IPS-NIHi7 (cell line): ENCODE data around the gene FMO5.
"Not testable (repeated sequence)": the region's sequence is repeated elsewhere in the genome, so short reads cannot be mapped to it uniquely, and the experiment has no call there.

ENCODE experiments used
- DNase-seq: peaks from one replicate; pipeline ENCODE4 v3.0.0; 2012; ENCODE audit warnings: mixed read lengths; ENCODE audit errors: extremely low spot score

FMO5 gene

GRCh38 chr1:147240131-147240721, 15.1 kb upstream of the FMO5 start:
- DNase-seq, result not testable (repeated sequence)

GRCh38 chr1:147238925-147239820, 14.0 kb upstream of the FMO5 start:
- DNase-seq, result no peak

- no peak for DNase-seq
Measured at GRCh38 chr1:147238053-147238902, 13.1 kb upstream of the FMO5 start.

GRCh38 chr1:147236959-147237791, 12.0 kb upstream of the FMO5 start:
- no peak for DNase-seq

GRCh38 chr1:147236448-147236847, 11.3 kb upstream of the FMO5 start:
- DNase-seq, result no peak

GRCh38 chr1:147235822-147236221, 10.7 kb upstream of the FMO5 start:
- no peak for DNase-seq

GRCh38 chr1:147233903-147234302, 8.8 kb upstream of the FMO5 start:
- DNase-seq, result not testable (repeated sequence)

- not testable (repeated sequence) for DNase-seq
Measured at GRCh38 chr1:147231032-147231431, 5.9 kb upstream of the FMO5 start.

- DNase-seq, result no peak
Measured at GRCh38 chr1:147223740-147224615, 1.2 kb downstream of the FMO5 start.

GRCh38 chr1:147218606-147219005, 6.5 kb downstream of the FMO5 start:
- DNase-seq, result no peak

- DNase-seq, result no peak
Measured at GRCh38 chr1:147217141-147217540, 8.0 kb downstream of the FMO5 start.

- no peak for DNase-seq
Measured at GRCh38 chr1:147216124-147216523, 9.0 kb downstream of the FMO5 start.

- DNase-seq, result no peak
Measured at GRCh38 chr1:147215540-147215916, 9.6 kb downstream of the FMO5 start.

- no peak for DNase-seq
Measured at GRCh38 chr1:147214842-147215539, 10.1 kb downstream of the FMO5 start.

GRCh38 chr1:147214325-147214724, 10.8 kb downstream of the FMO5 start:
- no peak for DNase-seq

GRCh38 chr1:147213271-147213670, 11.9 kb downstream of the FMO5 start:
- DNase-seq, result no peak

- no peak for DNase-seq
Measured at GRCh38 chr1:147211577-147211976, 13.6 kb downstream of the FMO5 start.

GRCh38 chr1:147210987-147211386, 14.2 kb downstream of the FMO5 start:
- DNase-seq, result no peak
